ENCODE results near the gene SH3BP4. TPM values are rescaled to one million over a fixed set of nuclear protein-coding genes. Genes with fewer than 3 reads are reported as not detected.

SH3BP4 gene
- total and polyA plus RNA-seq, 2 of the 8 experiments (the other 6 are each of a cell fraction or from before 2014, with no cell fraction given): 28.3 to 35.4 TPM

GRCh38 chr2:234961784-234962183 is 10.0 kb downstream of the SH3BP4 start:
- H3K14ac ChIP-seq (ENCODE audit: insufficient read length): no peak overlapping the region
- H4K8ac ChIP-seq (ENCODE audit: extremely low read depth, insufficient read depth, low read length): no peak overlapping the region
- H3K79me2 ChIP-seq (ENCODE audit: control insufficient read depth in 1 of 2, insufficient read depth in 2 of 2, low read length in 2 of 2): peaks cover 40 to 98% of the 10 kb centered on the region in 2 experiments
- CTCF ChIA-PET (ENCODE audit: partially characterized antibody): interaction anchor here (0.6 to 1.0 kb wide), 2 partner anchors 11 to 79 kb away, joined by 3 to 4 read pairs; no protein-coding TSS in a partner anchor
- H3K9ac ChIP-seq (replicated peaks in 1 of 4; ENCODE audit: extremely low read depth in 1 of 4, low read depth in 3 of 4, low read length in 3 of 4): no peak overlapping the region
- no peak overlapping the region for H2BK5ac ChIP-seq (ENCODE audit: low read depth, low read length)
- no peak overlapping the region; the same call in 1 of the 2 replicates for H2AK5ac ChIP-seq (ENCODE audit: low read depth, low read length)
- H3K4me1 ChIP-seq (replicated peaks in 1 of 4; ENCODE audit: control insufficient read depth in 3 of 4, insufficient read depth in 4 of 4, low read length in 3 of 4): peaks cover 2 to 20% (median 13%) of the 10 kb centered on the region in 4 experiments
- H2BK12ac ChIP-seq (ENCODE audit: low read depth, low read length): no peak overlapping the region
- POLR2A ChIA-PET (ENCODE audit: partially characterized antibody): interaction anchor here (0.6 kb wide), 1 partner anchor 13 kb away, joined by 4 read pairs; no protein-coding TSS in a partner anchor
- peaks cover 20 to 27% of the 10 kb centered on the region in 2 experiments for H4K20me1 ChIP-seq (replicated peaks in 1 of 2; ENCODE audit: control insufficient read depth in 1 of 2, insufficient read depth in 2 of 2, low read length in 2 of 2)
- H3K27ac ChIP-seq (ENCODE audit: low read depth, low read length): no peak overlapping the region
- H4K91ac ChIP-seq (replicated peaks; ENCODE audit: insufficient read length, low read length): no peak overlapping the region
- no peak for FAIRE-seq
- no peak overlapping the region for H2BK120ac ChIP-seq (replicated peaks; ENCODE audit: low read depth, low read length)
- no peak overlapping the region for H3K4me3 ChIP-seq (ENCODE audit: extremely low read depth in 1 of 4, insufficient read depth in 2 of 4, low read depth in 3 of 4, low read length in 4 of 4)
- no peak overlapping the region for H3K23ac ChIP-seq (ENCODE audit: insufficient read length)
- no peak overlapping the region for H2BK15ac ChIP-seq (ENCODE audit: low read length)
- WGBS, 2 experiments (ENCODE audit: extremely low coverage in 1 of 2, insufficient coverage in 1 of 2, insufficient read length in 1 of 2, insufficient replicate concordance in 2 of 2, low coverage in 1 of 2, low lambda C conversion rate in 2 of 2, missing lambda C conversion rate in 1 of 2): 86% methylated on average over 1 of the region's 2 CpGs; no CpG with 5 or more reads in 1 of the 2 experiments
- H3K79me1 ChIP-seq (ENCODE audit: low read depth, low read length): peaks cover 26% of the 10 kb centered on the region
- no peak overlapping the region for H4K5ac ChIP-seq (ENCODE audit: insufficient read length, low read depth, low read length)
- no peaks in the 10 kb centered on the region; a peak in 1 of 8 replicates for H3K36me3 ChIP-seq (ENCODE audit: control insufficient read depth in 2 of 4, insufficient read depth in 4 of 4, low read length in 3 of 4)
- no peak for DNase-seq (ENCODE audit: low read depth in 1 of 2, low spot score in 2 of 2)
- H2BK20ac ChIP-seq (ENCODE audit: low read length): no peak overlapping the region
- H2AFZ ChIP-seq (ENCODE audit: low read length): no peak overlapping the region
- H3K27me3 ChIP-seq (replicated peaks in 1 of 4; ENCODE audit: control insufficient read depth in 3 of 4, extremely low read depth in 1 of 4, insufficient read depth in 3 of 4, low read length in 3 of 4): no peaks in the 10 kb centered on the region
- no peak overlapping the region for H3K4ac ChIP-seq (replicated peaks; ENCODE audit: insufficient read length, low read depth, low read length)
- H3K4me2 ChIP-seq (ENCODE audit: insufficient read depth in 1 of 2, low read depth in 2 of 2, low read length in 2 of 2): no peak overlapping the region
- no peaks in the 10 kb centered on the region for H3K23me2 ChIP-seq (ENCODE audit: low read depth, low read length)
- no peaks in the 10 kb centered on the region for H3K9me3 ChIP-seq (ENCODE audit: insufficient read depth in 2 of 2, low read depth in 1 of 2, low read length in 1 of 2)
- H3K18ac ChIP-seq (ENCODE audit: extremely low read depth, low read length): no peak overlapping the region
- H3K56ac ChIP-seq (replicated peaks; ENCODE audit: insufficient read length, low read depth, low read length): no peak overlapping the region
